Vagina (tissue), 2 donors: ENCODE results near the gene STH. TPM values are rescaled to one million over a fixed set of nuclear protein-coding genes. Genes with fewer than 3 reads are reported as not detected.

Source experiments
- DNase-seq, 2 donors: peaks; one replicate each; pipeline ENCODE4 v3.0.0-alpha.2; 2017; ENCODE audit errors: extremely low spot score in 2 of 2
- H3K27ac ChIP-seq: fragments of 200-600 bp; sonication (generic); one replicate; pipeline ENCODE4 v1.5.1; 2019
- H3K27me3 ChIP-seq: fragments of 200-600 bp; sonication (generic); one replicate; pipeline ENCODE4 v1.5.1; 2019
- H3K36me3 ChIP-seq, 2 donors: fragments of 200-600 bp; sonication (generic); one replicate each; pipeline ENCODE4 v1.5.1; 2017 to 2019
- H3K4me1 ChIP-seq: fragments of 200-600 bp; sonication (generic); one replicate; pipeline ENCODE4 v1.5.1; 2019
- H3K4me3 ChIP-seq, 2 donors: fragments of 200-600 bp; sonication (generic); 1 replicate in 1 of 2; 2 replicates in 1 of 2; pipeline ENCODE4 v1.5.1; 2016 to 2019
- H3K9me3 ChIP-seq: fragments of 200-600 bp; sonication (generic); one replicate; pipeline ENCODE4 v1.5.1; 2019
- CTCF ChIP-seq, 3 experiments: fragments of 450-650 bp in 2 of 3; fragments of 200-600 bp in 1 of 3; sonication (generic) in 1 of 3; IDR thresholded peaks; one replicate each; pipeline ENCODE4 v1.5.1; 2017 to 2019; ENCODE audit warnings: antibody characterized with exemption in 3 of 3, mild to moderate bottlenecking in 2 of 3, moderate library complexity in 2 of 3
- POLR2A ChIP-seq, 2 donors: fragments of 450-650 bp; IDR thresholded peaks; one replicate each; pipeline ENCODE4 v1.6.1; 2017; ENCODE audit warnings: antibody characterized with exemption in 2 of 2, mild to moderate bottlenecking in 2 of 2, moderate library complexity in 2 of 2
- POLR2AphosphoS5 ChIP-seq, 2 donors: sonication (generic); formaldehyde crosslinking; IDR thresholded peaks; one replicate each; pipeline ENCODE4 v1.9.0; 2017; ENCODE audit warnings: antibody characterized with exemption in 2 of 2, mild to moderate bottlenecking in 2 of 2, low read depth in 1 of 2; ENCODE audit not compliant: insufficient read depth in 1 of 2
- intact Hi-C: fragments of 100-400 bp; cut with DNase I; formaldehyde crosslinking; loops from one replicate; pipeline ENCODE4 v1.15.1; 2023
- total RNA-seq: library from RNA; depleted of rRNA; stranded (reverse); fragments of >200 nt; gene quantifications from one replicate; pipeline ENCODE4 v1.2.3, GENCODE V29; 2016

Gene STH
- total RNA-seq, 1 donor from 2014 or later = not detected

GRCh38 chr17:46037722-46038255 is 38.7 kb downstream of the STH start:
- TF ChIP-seq POLR2A (IDR thresholded peaks at IDR 0.05) (no peak), POLR2AphosphoS5 (IDR thresholded peaks at IDR 0.05; ENCODE audit: insufficient read depth in 1 of 2, low read depth in 1 of 2) (no peak), CTCF (IDR thresholded peaks at IDR 0.05) (no peak)
- no peak for DNase-seq
- intact Hi-C loops = loop anchor here (5.0 kb wide), 1 partner anchor 1445 kb away; no protein-coding TSS in a partner anchor
- Histone ChIP-seq H3K4me1 (peaks cover 7% of the 10 kb centered on the region), H3K27me3 (no peaks in the 10 kb centered on the region), H3K27ac (no peak overlapping the region), H3K36me3 (peaks cover 0 to 69% of the 10 kb centered on the region in 2 donors), H3K4me3 (no peak overlapping the region), H3K9me3 (no peaks in the 10 kb centered on the region)

DNA sequence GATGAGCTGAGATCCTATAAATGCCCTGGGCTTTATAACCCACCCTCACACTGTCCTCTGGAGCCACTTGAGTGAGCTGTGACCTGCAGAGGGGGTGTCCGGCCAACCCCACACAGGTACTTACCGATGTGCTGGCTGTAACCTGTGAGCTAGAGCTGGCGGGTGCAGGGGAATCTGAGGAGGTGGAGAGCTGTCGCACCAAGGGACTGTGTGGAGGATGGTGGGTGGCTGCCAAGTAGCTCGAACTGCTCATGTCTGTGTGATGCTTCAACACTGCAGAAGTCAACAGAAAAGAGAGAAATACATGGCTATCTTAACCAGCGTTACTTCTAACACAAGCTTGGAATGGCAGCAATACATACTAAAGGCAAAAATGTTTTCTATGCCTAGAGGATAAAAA is 39.4 kb downstream of the STH start:
- H3K27ac ChIP-seq = no peak overlapping the region
- TF ChIP-seq POLR2A (IDR thresholded peaks at IDR 0.05) = no peak
- no peak for TF ChIP-seq POLR2AphosphoS5 (IDR thresholded peaks at IDR 0.05; ENCODE audit: insufficient read depth in 1 of 2, low read depth in 1 of 2)
- no peak for TF ChIP-seq CTCF (IDR thresholded peaks at IDR 0.05)
- intact Hi-C loops = loop anchor here (5.0 kb wide), 1 partner anchor 1446 kb away; no protein-coding TSS in a partner anchor
- no peaks in the 10 kb centered on the region for H3K9me3 ChIP-seq
- DNase-seq = no peak
- no peak overlapping the region for H3K4me3 ChIP-seq
- peaks cover 0 to 63% of the 10 kb centered on the region in 2 donors for H3K36me3 ChIP-seq
- H3K4me1 ChIP-seq = peaks cover 7% of the 10 kb centered on the region
- H3K27me3 ChIP-seq = no peaks in the 10 kb centered on the region

- H3K27ac ChIP-seq = no peak overlapping the region
- intact Hi-C loops = loop anchor here (5.0 kb wide), 1 partner anchor 1447 kb away; no protein-coding TSS in a partner anchor
- no peak for TF ChIP-seq CTCF (IDR thresholded peaks at IDR 0.05)
- TF ChIP-seq POLR2AphosphoS5 (IDR thresholded peaks at IDR 0.05; ENCODE audit: insufficient read depth in 1 of 2, low read depth in 1 of 2) = no peak
- no peak for TF ChIP-seq POLR2A (IDR thresholded peaks at IDR 0.05)
These were observed 39.9 kb downstream of the STH start for GRCh38 chr17:46038937-46039336.

DNA sequence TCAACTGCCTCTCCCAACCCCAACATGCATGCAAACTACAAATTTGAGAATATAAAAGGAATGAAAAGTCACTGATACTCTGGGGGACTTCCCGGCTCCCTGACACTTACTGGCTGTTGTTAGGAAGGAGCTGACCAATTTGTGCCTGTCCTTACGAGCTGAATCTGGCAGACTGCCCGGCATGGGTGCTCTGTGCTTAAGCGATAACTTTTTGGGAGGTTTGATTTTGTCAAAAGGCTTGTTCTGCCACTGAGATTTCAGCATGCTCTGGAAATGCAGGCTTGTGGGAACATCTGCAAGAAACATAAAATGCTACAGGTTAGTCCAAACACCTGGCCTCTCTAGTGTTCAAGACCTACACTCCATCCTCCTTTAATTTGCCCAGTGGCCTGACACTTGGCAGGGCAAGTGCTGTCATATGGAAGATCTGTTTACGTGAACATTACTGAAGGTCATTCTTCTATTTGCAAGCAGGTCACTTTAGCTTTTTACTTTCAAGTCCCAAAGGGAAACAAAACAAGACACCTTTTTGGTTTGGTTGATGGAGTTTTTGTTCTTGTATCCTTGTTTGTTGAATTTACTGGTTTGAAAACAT is 40.6 kb downstream of the STH start:
- Histone ChIP-seq H3K4me1 (peaks cover 16% of the 10 kb centered on the region), H3K4me3 (no peak overlapping the region), H3K36me3 (peaks cover 0 to 53% of the 10 kb centered on the region in 2 donors), H3K9me3 (no peaks in the 10 kb centered on the region), H3K27me3 (no peaks in the 10 kb centered on the region), H3K27ac (no peak overlapping the region)
- intact Hi-C loops = loop anchor here (5.0 kb wide), 1 partner anchor 1447 kb away; no protein-coding TSS in a partner anchor
- no peak for DNase-seq
- TF ChIP-seq POLR2A (IDR thresholded peaks at IDR 0.05) (no peak), CTCF (IDR thresholded peaks at IDR 0.05) (no peak), POLR2AphosphoS5 (IDR thresholded peaks at IDR 0.05; ENCODE audit: insufficient read depth in 1 of 2, low read depth in 1 of 2) (no peak)

More at GRCh38 chr17:46038937-46039336, 39.9 kb downstream of the STH start:
- Histone ChIP-seq H3K9me3 (no peaks in the 10 kb centered on the region), H3K4me3 (no peak overlapping the region), H3K4me1 (peaks cover 9% of the 10 kb centered on the region), H3K27me3 (no peaks in the 10 kb centered on the region), H3K36me3 (peaks cover 0 to 58% of the 10 kb centered on the region in 2 donors)
- DNase-seq = no peak

- Histone ChIP-seq H3K36me3 (peaks cover 0 to 43% of the 10 kb centered on the region in 2 donors), H3K27ac (no peak overlapping the region), H3K4me3 (no peak overlapping the region), H3K4me1 (peaks cover 29% of the 10 kb centered on the region), H3K9me3 (no peaks in the 10 kb centered on the region), H3K27me3 (no peaks in the 10 kb centered on the region)
- DNase-seq = no peak
- TF ChIP-seq POLR2AphosphoS5 (IDR thresholded peaks at IDR 0.05; ENCODE audit: insufficient read depth in 1 of 2, low read depth in 1 of 2) (no peak), POLR2A (IDR thresholded peaks at IDR 0.05) (no peak), CTCF (IDR thresholded peaks at IDR 0.05) (no peak)
- intact Hi-C loops = no loop called here
These were observed 43.2 kb downstream of the STH start for GRCh38 chr17:46042246-46042645.
